Sigmoid colon (tissue), 7 donors: ENCODE results near the gene STING1. TPM values are rescaled to one million over a fixed set of nuclear protein-coding genes. Genes with fewer than 3 reads are reported as not detected.
"Not testable (repeated sequence)": the region's sequence is repeated elsewhere in the genome, so short reads cannot be mapped to it uniquely, and the experiment has no call there.

Experiments
- DNase-seq: peaks from one replicate; pipeline ENCODE4 v3.0.0-alpha.2; 2019
- H3K27ac ChIP-seq, 4 donors: fragments of 200-600 bp; sonication (generic); one replicate each; pipeline ENCODE4 v1.5.1; 2016 to 2019; ENCODE audit warnings: mild to moderate bottlenecking in 1 of 4
- H3K27me3 ChIP-seq, 3 donors: fragments of 200-600 bp; sonication (generic); one replicate each; pipeline ENCODE4 v1.5.1; 2019; ENCODE audit warnings: mild to moderate bottlenecking in 1 of 3
- H3K36me3 ChIP-seq, 4 donors: fragments of 200-600 bp; sonication (generic); one replicate each; pipeline ENCODE4 v1.5.1; 2016 to 2019
- H3K4me1 ChIP-seq, 4 donors: fragments of 200-600 bp; sonication (generic); one replicate each; pipeline ENCODE4 v1.5.1; 2017 to 2019
- H3K4me3 ChIP-seq, 4 donors: fragments of 200-600 bp; sonication (generic); one replicate each; pipeline ENCODE4 v1.5.1; 2017 to 2019; ENCODE audit warnings: mild to moderate bottlenecking in 2 of 4, moderate library complexity in 1 of 4
- H3K9me3 ChIP-seq, 4 donors: fragments of 200-600 bp in 3 of 4; sonication (generic) in 3 of 4; one replicate each; pipeline versions ENCODE4 v1.5.1 to v1.6.1; 2013 to 2019
- EP300 ChIP-seq, 4 donors: sonication (generic); formaldehyde crosslinking; IDR thresholded peaks; one replicate each; pipeline ENCODE4 v1.6.1; 2017; ENCODE audit warnings: antibody characterized with exemption in 4 of 4
- POLR2A ChIP-seq, 2 donors: fragments of 450-650 bp; IDR thresholded peaks; one replicate each; pipeline ENCODE4 v1.6.1; 2016; ENCODE audit warnings: antibody characterized with exemption in 2 of 2, mild to moderate bottlenecking in 2 of 2, moderate library complexity in 2 of 2
- POLR2AphosphoS5 ChIP-seq, 4 donors: sonication (generic); formaldehyde crosslinking; IDR thresholded peaks; one replicate each; pipeline ENCODE4 v1.6.1; 2017; ENCODE audit warnings: antibody characterized with exemption in 4 of 4
- WGBS, 2 donors: extraction: QIAGEN DNeasy Blood & Tissue Kit; methylation state at CpG; one replicate each; pipeline ENCODE4 v1.1.7; 2013; 5-methylcytosine and 5-hydroxymethylcytosine counted together
- intact Hi-C: fragments of 100-400 bp; cut with DNase I; formaldehyde crosslinking; loops from one replicate; pipeline ENCODE4 v1.15.1; 2023
- polyA plus RNA-seq, 3 donors: library from polyadenylated mRNA; stranded (reverse); fragments of 200-250 nt; gene quantifications; one replicate each; pipeline ENCODE4 v1.2.3, GENCODE V29; 2013
- total RNA-seq, 4 donors: library from RNA; depleted of rRNA; stranded (reverse); fragments of >200 nt; gene quantifications; one replicate each; pipeline ENCODE4 v1.1.0, GENCODE V29; 2016
- TF ChIP-seq, protein P1 (sequence below), 4 experiments: fragments of 450-650 bp in 3 of 4; fragments of 200-600 bp in 1 of 4; IDR thresholded peaks; one replicate each; pipeline ENCODE4 v1.5.1; 2016 to 2019; ENCODE audit warnings: antibody characterized with exemption in 4 of 4, mild to moderate bottlenecking in 3 of 4, moderate library complexity in 2 of 4
- donor health status: healthy with polysubstance abuse.
- donor health status: Bipolar disorder and iron deficiency.
- donor health status: healthy.

STING1 gene
- total RNA-seq (10 to 100 TPM; 14.6 to 53.8 (median 22.7) TPM), polyA plus RNA-seq (10 to 100 TPM in 1 of 3 donors, 1 to 10 TPM in 2; 5.5 to 63.5 (median 8.4) TPM)

GRCh38 chr5:139482050-139482889 lies at the start of gene STING1:
Gene STING1, minus strand, starts transcription at chr5:139482758. Its CDS starts 1,054 bp downstream, at chr5:139481704.
- Histone ChIP-seq H3K27me3 (no peaks in the 10 kb centered on the region), H3K4me3 (peak within 1 kb of the TSS; percentile 11 to 45 (median 38)), H3K9me3 (no peaks in the 10 kb centered on the region), H3K36me3 (peaks cover 0 to 18% (median under 1%) of the 10 kb centered on the region in 4 donors), H3K27ac (peak within 1 kb of the TSS; percentile 78 to 90 (median 82)), H3K4me1 (peaks cover 0 to 29% (median 13%) of the 10 kb centered on the region in 4 donors)
- peak; percentile 92 for DNase-seq
- no peak for TF ChIP-seq POLR2A (IDR thresholded peaks at IDR 0.05)
- peak; percentile 25 to 52 (median 42) for TF ChIP-seq POLR2AphosphoS5 (IDR thresholded peaks at IDR 0.05)
- 6 to 10% methylated on average over 19 of the region's 19 CpGs for WGBS, 2 donors
- intact Hi-C loops: no loop called here

- H3K36me3 ChIP-seq: no peaks in the 10 kb centered on the region
- H3K27ac ChIP-seq: no peak overlapping the region
- H3K4me1 ChIP-seq: no peaks in the 10 kb centered on the region
- H3K4me3 ChIP-seq: no peak overlapping the region
- H3K9me3 ChIP-seq: no peaks in the 10 kb centered on the region
- 95 to 97% methylated on average over 3 of the region's 3 CpGs for WGBS, 2 donors
- TF ChIP-seq POLR2AphosphoS5 (IDR thresholded peaks at IDR 0.05): no peak
- no peak for TF ChIP-seq EP300 (IDR thresholded peaks at IDR 0.05)
- TF ChIP-seq POLR2A (IDR thresholded peaks at IDR 0.05): no peak
- TF ChIP-seq, protein P1, sequence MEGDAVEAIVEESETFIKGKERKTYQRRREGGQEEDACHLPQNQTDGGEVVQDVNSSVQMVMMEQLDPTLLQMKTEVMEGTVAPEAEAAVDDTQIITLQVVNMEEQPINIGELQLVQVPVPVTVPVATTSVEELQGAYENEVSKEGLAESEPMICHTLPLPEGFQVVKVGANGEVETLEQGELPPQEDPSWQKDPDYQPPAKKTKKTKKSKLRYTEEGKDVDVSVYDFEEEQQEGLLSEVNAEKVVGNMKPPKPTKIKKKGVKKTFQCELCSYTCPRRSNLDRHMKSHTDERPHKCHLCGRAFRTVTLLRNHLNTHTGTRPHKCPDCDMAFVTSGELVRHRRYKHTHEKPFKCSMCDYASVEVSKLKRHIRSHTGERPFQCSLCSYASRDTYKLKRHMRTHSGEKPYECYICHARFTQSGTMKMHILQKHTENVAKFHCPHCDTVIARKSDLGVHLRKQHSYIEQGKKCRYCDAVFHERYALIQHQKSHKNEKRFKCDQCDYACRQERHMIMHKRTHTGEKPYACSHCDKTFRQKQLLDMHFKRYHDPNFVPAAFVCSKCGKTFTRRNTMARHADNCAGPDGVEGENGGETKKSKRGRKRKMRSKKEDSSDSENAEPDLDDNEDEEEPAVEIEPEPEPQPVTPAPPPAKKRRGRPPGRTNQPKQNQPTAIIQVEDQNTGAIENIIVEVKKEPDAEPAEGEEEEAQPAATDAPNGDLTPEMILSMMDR (IDR thresholded peaks at IDR 0.05): no peak
- intact Hi-C loops: no loop called here
- no peaks in the 10 kb centered on the region for H3K27me3 ChIP-seq
- DNase-seq: no peak
Observed at GRCh38 chr5:139531772-139532169, 49.2 kb upstream of the STING1 start.

DNA sequence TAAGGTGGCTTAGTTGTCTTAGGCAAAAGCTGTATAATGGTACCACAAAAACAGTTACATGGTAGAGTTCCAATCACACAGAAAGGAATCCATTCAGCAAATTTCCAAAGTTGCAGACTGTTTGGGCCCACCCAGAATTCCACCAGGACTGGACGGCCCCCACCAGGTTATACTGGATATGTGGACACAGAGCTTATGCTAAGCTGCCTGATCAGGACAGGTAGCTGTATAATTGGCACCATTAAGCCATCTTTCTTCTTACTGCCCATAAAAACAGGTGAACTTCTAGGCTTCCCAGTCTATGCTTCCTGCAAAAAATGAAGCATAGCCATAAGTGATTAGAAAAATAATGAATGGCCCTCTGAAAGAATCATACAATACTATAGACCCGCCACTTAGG lies 47.5 kb upstream of the STING1 start:
- DNase-seq, H3K27ac ChIP-seq, H3K27me3 ChIP-seq, H3K4me1 ChIP-seq, intact Hi-C loops, H3K4me3 ChIP-seq, H3K36me3 ChIP-seq, H3K9me3 ChIP-seq: not testable (repeated sequence)
- 90 to 95% methylated on average over 2 of the region's 2 CpGs for WGBS, 2 donors

GRCh38 chr5:139528695-139529094 lies 46.1 kb upstream of the STING1 start:
- H3K27me3 ChIP-seq, H3K36me3 ChIP-seq, intact Hi-C loops, H3K4me1 ChIP-seq, H3K9me3 ChIP-seq, H3K4me3 ChIP-seq, H3K27ac ChIP-seq: not testable (repeated sequence)
- peak; percentile 2 for DNase-seq
- 96 to 98% methylated on average over 8 of the region's 8 CpGs for WGBS, 2 donors

GRCh38 chr5:139527896-139528467 lies 45.4 kb upstream of the STING1 start:
- H3K4me3 ChIP-seq, H3K27me3 ChIP-seq, intact Hi-C loops, H3K36me3 ChIP-seq, H3K27ac ChIP-seq, H3K9me3 ChIP-seq, H3K4me1 ChIP-seq: not testable (repeated sequence)
- DNase-seq: peak; percentile 6
- 88 to 90% methylated on average over 7 of the region's 7 CpGs for WGBS, 2 donors

GRCh38 chr5:139527090-139527470 lies 44.5 kb upstream of the STING1 start:
- intact Hi-C loops, H3K4me1 ChIP-seq, H3K9me3 ChIP-seq, H3K27me3 ChIP-seq, H3K27ac ChIP-seq, DNase-seq, H3K4me3 ChIP-seq, H3K36me3 ChIP-seq: not testable (repeated sequence)
- 79 to 83% methylated on average over 2 of the region's 2 CpGs for WGBS, 2 donors

DNA sequence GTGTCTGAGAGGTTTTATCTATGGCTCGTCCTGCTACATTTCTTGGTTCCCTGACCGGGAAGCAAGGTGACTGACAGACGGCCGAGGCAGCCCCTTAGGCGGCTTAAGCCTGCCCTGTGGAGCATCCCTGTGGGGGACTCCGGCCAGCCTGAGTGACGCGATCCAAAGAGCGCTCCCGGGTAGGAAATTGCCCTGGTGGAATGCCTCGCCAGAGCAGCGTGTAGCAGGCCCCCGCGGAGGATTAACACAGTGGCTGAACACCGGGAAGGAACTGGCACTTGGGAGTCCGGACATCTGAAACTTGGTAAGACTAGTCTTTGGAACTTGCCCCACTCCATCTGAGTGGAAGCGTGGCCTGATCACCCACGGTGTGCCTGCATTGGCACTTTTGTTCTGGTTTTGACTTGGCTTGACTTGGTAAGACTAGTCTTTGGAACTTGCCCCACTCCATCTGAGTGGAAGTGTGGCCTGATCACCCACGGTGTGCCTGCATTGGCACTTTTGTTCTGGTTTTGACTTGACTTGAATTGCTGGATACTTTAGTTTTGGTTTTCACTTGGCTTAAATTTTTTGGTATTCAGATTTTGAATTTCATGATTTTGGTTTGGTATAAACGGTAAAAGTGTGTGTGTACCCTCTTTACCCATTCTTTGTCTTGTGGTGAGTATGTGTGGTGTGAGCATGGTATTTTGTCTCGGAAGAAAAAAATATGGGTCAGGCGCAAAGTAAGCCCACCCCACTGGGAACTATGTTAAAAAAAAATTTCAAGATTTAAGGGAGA lies 43.9 kb upstream of the STING1 start:
- WGBS, 2 donors: 86 to 90% methylated on average over 22 of the region's 22 CpGs
- H3K4me1 ChIP-seq, H3K4me3 ChIP-seq, H3K9me3 ChIP-seq, intact Hi-C loops, H3K27ac ChIP-seq, H3K27me3 ChIP-seq, H3K36me3 ChIP-seq, DNase-seq: not testable (repeated sequence)

- intact Hi-C loops, H3K9me3 ChIP-seq, H3K4me1 ChIP-seq, H3K27me3 ChIP-seq, H3K4me3 ChIP-seq, H3K27ac ChIP-seq, H3K36me3 ChIP-seq, DNase-seq: not testable (repeated sequence)
- WGBS, 2 donors: 20 to 60% methylated on average over 12 of the region's 12 CpGs
Observed at GRCh38 chr5:139525586-139526308, 43.2 kb upstream of the STING1 start.
